ENCODE measurements around the gene DNTT.
A peak's percentile ranks its signal among the peaks of the same experiment; 100 is the strongest.

Gene DNTT

DNA sequence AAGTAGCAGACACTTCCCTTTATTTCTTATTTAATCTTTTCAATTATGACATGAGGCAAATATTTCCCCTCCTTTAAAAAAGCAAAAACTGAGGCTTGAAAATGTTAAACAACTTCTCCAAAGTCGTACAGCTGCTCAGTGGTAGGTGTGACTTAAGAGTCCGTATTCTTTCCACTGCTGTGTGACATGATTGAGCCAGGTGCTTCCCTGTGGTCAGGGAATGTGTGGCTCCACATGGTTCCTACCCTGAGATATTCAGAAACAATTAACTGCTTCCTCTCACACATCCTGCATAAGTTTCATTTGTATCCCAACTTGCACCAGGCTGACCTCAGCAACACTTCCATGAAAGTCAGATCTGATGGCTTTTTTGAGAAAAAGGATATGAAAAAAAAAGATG, 41.0 kb downstream of the DNTT start:
- no peak for DNase-seq (ENCODE audit: low read depth)

DNA sequence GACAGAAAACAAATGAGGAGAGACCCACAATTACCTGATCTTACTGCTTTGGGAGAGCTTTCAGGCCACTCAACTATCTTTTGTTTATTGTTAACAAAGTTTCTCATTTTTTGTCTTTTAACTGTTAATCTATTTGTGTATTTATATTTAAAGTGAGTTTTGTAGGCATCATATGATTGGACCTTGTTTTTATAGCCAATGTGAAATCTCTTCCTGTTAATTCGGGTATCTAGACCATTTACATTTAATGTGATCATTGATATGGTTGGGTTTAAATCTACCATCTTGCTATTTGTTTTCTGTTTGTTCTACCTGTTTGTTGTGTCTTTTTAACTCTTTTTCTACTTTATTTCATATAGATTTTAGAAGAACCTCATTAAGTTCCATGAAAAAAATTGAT, 42.1 kb downstream of the DNTT start:
- no peak for DNase-seq (ENCODE audit: low read depth)

DNA sequence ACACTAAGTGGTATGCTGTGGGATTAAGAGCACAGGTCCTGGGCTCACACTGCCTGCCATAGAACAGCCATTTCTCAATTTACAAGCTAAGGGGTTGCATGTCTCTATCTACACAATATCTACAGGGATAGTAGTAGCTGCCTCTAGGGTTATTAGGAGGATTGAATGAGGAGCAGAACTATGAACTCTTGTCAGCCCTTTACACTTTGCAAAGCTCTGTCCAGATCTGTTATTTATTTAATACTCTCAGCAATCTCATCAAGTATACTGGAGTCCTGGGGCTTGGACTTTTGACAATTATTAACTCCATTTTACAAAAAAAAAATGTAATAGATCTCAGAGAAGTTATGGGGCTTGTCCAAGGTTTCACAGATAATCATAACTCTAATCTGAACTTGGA, 47.8 kb downstream of the DNTT start:
- DNase-seq (ENCODE audit: low read depth), result no peak

DNA sequence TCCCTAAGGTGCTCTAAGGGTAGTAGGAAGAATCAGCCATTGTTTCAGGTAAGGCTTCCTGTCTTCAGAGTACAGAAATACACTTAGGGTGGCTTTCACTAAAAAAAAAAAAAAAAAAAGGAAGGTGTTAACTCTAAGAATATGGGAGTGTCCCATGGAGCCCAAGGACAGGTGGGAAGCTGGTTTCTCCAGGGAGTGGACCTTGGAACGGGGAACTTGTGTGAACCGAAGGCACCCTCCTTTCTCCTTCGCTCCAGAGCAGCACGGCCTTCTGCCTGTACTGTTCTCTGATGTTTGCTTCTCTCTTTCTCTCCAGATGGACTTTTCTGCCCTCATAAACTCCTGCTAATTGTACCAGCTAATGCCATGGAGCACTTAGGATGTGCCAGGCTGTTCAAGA, 48.3 kb downstream of the DNTT start:
- DNase-seq (ENCODE audit: low read depth), result no peak

DNA sequence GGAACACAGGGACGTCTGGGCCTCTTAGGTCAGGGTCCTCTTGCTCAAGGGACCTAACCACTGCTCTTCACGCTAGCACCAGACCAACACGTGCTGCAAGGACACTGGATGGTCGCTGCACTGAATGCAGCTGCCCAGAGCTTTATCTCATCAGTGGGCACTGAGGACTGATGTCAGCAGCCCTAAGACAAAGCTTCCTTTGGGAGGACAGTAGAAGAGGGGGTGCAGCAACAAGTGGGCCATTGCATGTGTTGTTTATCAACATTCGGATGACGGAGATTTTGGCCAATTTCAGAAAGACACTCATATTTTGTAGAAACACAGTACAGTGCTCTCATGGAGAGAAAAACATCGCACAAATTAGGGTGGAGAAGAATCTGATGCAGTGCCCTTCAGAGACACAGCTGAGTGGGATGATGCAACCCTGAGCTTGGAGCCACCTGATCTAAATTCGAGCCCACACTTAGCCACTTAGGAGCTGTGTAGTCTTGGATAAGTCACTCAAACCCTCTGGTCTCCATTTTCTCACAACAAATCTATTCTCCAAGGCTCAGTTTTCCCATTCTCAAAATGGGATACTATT, 52.9 kb downstream of the DNTT start:
- DNase-seq (ENCODE audit: low read depth), result no peak

DNA sequence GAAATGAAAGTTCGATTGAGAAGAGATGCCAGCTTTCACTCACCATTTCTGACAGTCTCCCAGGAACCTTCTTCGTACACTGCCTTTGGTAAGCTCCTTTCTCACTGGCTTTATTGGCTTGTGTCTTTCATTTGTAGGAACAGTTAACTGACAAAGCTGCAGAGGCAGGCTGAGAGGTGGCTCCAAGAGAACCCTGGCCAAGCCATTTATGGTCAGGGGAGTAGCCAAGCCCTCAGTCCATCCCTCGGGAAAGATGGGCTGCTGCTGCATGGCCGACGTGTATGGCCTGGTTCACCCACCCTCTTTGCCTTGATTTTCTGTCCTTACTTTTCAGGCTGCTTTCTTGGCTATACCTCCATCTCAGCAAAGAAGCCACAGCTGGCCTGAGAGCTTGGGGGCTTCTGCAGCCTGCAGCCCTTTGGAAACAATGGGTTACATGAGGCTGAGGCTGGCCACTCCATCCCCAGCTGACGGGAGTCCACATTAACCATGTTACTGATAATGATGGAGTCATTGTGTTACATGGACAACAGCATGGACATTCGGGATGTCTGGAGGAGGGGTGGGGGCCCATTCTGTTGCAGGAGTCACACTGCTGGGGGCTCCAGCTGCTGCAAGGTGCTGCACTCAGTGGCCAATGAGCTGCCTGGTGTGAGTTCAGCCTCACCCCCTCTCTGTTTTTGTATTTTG, 54.8 kb downstream of the DNTT start, which contains the start of gene OPALIN:
TSS of gene OPALIN (minus strand) at position 152 of the 690 bp plus-strand sequence. CDS start at position 46, 106 bp downstream.
- no peak for DNase-seq (ENCODE audit: low read depth)

DNA sequence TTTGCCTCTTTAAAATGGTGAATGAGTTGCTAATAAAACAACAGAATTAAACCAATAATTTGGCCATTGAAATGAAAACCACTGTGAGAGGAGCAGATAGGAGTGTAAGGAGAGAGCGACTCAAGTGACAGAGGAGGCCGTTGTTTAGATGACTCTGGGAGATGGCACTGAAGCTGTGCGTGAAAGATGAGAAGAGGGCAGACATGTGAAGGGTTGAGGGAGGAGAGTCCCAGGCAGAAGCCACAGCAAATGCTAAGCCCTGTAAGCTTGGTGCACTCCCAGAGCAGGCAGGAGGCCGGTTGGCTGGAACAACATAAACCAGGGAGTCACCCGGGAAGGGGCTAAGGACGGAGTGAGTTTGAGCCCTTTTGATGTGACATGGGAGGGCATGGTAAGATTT, 55.4 kb downstream of the DNTT start:
- DNase-seq (ENCODE audit: low read depth), result no peak

DNA sequence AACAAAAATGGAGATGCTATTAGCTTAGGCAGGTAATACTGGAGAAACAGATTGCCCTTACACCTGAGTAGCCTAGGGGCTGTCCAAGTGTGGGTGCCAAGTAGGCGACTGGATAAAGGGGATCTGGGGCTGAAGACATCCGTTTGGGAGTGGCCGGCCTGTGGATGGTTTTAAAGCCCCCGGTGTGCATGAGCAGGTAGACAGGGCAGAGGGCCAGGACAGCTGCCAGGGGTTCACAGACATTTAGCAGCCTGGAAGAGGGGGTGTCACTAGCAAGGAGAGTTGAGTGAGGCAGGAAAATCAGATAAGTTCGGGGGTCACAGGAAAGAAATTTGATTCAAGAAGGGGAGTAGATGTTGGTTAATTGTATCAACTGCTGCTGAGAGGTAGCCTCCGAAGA, 56.1 kb downstream of the DNTT start:
- DNase-seq (ENCODE audit: low read depth), result no peak

DNA sequence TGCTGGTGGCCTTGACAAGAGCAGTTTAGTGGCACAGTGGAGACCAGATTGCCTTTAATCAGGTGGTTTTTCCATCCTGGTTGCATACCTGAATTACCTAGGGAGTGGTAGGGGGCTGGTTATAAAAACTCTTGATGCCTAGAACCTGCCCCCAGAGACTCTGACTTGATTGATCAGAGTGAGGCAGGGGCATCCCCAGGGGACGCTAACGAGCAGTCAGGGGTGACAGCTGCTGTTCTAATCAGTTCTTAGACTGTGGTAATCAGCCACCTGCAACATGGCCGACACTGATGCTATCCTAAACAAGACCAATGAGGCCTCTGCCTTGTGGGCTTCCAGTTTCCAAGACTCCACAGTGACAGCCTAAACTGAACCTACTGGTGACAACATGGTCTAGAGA, 56.5 kb downstream of the DNTT start:
- no peak for DNase-seq (ENCODE audit: low read depth)

DNA sequence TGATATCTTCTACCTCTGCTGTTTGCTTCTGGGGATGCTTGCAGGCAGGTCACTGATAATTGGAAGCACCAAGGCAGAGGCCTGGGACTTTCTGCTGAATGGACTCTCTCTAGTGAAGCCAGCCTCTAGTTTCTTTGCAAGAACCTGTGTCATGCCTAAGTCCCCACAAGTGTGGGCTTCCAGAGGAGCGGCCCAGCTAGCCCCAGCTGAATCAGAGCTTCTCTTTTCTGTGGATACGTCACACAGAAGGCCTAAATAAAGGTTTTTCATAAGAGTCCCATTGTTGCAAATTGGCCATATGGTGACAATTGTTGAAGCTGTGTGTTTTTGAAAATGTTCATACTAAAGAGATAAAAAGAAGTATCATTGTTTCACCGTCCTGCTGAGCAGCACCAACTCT, 61.3 kb downstream of the DNTT start:
- DNase-seq (ENCODE audit: low read depth), result no peak

DNA sequence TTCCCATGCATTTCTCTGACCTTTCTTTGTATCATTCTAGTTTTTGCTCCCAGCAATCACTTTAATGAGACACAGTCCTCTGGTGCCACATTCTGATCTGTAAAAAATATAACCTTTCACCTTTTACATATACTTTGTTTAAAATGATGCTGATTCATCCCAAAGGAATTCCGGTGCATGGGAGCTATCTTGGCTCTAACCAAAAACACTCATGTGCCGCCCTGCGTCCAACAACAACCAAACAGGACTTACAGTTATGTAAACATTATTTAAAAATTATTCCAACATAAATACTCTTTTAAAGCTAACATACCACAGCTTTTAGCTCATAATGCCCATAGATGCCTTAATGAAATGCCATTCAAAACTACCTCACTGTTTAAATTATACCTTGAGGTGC, 62.3 kb downstream of the DNTT start:
- DNase-seq (ENCODE audit: low read depth), result no peak

DNA sequence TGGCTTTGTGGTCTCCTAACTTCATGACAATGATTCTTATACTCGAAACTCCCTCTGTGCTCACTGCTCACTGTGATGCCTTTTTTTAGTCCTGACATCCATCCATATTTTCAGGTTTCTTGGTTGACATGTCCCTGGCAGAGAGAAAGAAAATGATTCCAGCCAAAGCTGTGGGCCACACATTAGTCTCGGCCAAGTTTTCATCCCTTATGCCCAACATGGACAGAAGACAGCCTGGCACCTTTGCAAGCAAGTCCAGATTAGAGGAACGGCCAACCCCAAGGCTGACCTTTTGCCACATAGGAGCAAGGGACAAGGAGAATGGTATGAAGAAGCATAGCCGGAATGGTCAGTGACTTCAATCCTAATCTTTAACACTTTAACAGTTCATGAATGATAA, 63.2 kb downstream of the DNTT start:
- DNase-seq (ENCODE audit: low read depth), result no peak

DNA sequence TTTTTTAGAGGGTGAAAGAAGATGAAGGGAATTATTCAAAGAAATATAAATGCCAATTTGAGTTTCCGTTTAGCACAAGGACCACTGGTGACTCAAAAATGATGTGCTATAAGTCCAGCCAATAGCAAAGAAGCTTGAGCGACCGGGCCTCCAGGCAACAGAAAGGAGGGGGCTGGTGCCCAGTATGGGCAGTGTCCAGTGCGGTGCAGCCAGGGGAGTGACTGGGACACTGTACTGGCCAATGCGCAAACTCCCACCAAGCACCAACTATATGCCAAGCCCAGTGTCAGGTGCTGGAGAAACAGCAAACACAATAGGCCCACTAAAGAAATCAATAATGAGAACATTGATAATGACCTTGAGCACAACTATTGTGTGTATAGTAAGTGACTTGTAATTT, 64.7 kb downstream of the DNTT start:
- DNase-seq (ENCODE audit: low read depth), result no peak

DNA sequence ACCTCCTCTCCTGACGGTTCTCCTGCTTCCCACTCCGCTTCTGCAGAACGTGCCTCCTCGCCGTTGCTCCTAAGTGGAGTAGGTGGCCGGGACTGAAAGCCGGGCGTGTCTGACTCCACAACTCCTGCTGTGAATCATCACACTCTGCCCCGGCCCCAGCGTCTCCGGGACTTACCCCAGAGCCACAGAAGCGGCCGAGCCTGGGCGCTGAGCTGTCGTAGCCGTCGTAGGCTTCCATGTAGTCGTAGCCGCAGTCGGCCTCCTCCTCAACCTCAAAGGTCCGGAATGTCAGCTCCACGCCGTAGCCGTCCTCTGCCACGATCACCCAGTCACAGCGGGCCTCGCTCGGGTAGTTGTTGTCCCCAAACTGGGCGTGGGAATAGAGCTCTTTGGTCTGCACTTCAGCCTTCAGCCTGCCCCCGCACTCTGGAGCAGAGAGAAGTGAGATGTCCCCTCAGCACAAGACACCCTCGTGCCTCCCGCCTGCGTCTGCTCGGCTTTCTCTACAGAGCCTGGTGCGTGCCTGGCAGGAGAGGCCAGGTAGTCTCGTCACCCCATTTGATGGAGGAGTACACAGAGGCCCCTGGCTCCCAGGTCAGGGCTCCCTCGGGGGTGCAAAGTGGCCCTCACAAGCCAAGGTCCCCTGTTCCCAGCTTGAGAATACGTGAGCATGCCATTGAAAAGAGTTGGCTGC, 65.8 kb downstream of the DNTT start:
- DNase-seq (ENCODE audit: low read depth), result no peak

DNA sequence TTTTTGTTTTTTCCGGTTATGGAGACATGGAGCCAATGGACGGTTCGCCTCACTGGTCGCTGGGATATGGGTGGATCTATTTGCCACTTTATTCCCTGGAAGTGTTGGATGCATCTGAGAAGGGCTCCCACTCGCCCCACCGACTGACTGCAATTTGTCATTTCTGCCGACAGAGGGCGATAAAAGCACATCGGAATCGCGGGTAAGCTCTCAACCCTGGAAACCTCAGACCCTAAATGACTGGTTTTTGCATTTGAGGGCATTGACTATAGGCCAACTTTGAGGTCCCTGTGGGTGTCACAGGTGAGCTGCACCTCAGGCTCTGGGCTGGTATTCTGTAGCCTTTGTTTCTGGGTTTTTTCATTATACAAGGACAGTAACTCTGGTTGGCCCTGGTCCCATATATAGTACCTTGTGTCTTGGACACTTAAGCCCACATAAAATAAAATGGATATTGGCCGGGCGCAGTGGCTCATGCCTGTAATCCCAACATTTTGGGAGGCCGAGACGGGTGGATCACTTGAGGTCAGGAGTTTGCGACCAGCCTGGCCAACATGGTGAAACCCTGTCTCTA, 66.4 kb downstream of the DNTT start:
- no peak for DNase-seq (ENCODE audit: low read depth)

DNA sequence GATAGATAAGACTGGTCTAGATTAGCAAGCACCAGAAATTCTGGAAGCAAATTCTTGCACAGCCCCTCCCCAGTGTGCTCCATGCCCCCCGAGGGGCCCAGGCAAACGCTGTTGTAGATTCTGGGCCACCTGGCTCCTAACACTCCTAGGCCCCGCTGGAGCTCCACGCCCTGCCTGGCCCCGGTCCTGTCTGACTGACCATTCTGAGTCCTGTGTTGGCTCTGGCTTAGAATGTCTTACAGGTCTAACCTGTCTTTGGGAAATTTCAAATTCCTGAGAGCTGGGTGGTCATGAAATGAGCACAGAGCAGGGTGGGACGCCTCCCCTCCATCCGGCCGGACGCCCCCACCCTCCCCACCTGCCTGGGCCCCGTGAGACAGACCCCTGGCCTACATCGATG, 67.1 kb downstream of the DNTT start:
- no peak for DNase-seq (ENCODE audit: low read depth)

DNA sequence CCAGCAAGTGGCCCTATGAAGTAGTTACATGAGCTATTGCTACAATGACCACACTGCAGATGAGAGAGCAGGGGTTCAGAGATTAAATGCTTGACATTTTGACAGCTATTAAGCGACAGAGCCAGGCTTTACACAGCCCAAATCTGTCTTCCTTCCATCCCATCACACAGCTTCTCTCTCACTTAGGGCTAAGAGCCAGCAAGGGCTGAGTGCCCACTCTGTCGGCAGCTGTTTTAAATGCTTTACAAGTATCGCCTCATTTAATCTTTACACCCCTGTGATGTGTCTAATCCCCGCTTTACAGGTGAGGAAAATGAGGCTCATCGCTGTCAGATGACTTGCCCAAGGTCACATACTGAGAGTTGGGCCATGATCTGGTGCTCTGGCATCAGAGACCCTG, 69.8 kb downstream of the DNTT start:
- no peak for DNase-seq (ENCODE audit: low read depth)

DNA sequence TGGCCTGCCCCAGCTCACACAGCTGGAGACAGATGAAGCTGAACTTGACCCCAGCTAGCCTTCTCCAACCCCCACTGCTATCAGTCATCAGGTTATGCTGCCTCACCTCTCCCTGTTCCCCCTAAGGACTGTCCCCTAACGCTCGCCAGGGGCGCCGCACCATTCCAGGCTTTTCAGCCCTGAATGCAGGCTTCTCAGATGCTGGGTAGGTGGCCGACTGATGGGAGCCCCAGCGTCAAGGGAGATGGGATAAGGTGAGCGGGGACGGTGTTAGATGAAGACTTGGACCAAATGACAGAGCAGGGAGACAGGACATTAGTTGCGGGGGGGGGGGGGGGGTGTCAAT, 70.4 kb downstream of the DNTT start:
- DNase-seq (ENCODE audit: low read depth), result no peak

DNA sequence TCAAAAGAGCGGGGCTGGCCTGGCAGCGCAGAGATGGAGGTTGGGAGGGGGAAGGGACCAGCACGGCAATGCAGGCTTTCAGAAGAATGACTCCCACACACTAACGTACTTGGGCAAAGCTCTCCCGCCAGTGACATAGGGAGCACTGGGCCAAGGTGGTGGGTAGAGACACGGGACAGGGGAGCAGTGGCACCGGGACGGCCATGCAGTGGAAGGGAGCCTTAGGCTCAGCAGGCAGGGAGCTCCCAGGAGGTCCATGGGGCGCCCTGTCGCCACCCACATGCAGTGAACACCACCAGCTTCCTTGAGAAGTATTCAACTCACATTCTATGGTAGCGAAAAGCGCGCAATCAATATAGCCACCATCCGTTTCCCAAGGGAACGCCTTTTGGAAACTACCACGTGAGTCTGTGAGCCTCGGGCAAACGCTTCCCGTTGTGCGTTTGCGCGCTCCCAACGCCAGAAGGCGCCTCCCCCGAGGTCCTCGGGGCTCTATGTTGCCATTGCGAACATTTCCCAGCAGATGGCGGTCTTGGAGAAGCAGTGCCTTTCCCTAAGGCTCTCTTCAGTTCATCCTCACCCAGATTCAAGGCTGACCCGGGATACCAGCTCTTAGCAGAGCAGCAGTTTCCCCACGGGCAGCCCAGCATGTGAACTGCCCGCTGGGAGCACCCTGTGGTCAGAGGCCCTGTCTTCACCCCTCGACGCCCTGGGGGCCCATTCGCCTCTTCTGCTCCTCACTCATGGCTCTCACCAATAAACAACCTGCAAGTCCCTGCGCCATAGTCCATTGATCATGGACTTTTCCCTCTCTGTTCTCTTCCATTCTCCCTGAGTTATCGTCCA, 71.0 kb downstream of the DNTT start:
- peak; percentile 21 for DNase-seq (ENCODE audit: low read depth)

DNA sequence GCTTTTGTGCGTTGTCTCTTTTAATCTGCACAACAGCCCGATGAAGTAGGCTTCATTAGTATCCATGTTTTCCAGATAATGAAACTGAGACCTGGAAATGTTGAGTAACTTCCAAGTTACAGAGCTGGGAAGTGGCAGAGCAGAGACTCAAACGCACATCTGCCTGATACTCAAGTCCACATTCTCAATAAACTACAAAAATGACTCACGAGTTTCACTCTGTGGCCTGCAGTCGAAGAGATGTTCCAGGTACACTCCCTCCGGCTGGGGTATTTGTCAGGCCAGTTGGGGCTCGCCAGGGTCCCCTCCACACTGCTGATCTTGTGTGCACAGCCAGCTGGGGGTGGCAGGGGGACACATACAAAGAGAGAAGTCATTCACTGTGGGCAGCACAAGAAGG, 72.2 kb downstream of the DNTT start:
- no peak for DNase-seq (ENCODE audit: low read depth)

DNA sequence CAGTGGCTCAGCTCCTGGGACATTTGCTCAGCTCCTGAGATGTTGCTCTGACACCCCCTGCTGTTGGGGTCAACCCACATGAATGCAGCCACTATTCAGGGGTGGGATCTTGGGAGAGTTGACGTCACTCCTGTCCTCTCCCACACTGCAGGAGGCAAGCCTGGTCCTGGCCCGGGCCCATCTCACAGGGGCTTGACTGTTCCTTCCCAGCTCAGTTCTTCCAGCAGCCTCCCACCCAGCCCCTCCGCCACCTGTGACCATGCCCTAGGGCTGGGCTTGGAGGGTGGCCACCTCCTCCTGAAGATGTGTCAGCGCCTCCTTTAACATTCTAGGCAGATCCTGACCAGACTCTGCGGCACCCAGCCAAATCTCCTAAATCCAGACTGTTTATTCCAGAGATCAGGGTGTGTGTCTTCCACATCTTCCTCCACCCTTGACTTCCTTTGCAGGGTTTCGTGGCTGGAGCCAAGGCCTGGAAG, 73.6 kb downstream of the DNTT start:
- DNase-seq (ENCODE audit: low read depth), result no peak

DNA sequence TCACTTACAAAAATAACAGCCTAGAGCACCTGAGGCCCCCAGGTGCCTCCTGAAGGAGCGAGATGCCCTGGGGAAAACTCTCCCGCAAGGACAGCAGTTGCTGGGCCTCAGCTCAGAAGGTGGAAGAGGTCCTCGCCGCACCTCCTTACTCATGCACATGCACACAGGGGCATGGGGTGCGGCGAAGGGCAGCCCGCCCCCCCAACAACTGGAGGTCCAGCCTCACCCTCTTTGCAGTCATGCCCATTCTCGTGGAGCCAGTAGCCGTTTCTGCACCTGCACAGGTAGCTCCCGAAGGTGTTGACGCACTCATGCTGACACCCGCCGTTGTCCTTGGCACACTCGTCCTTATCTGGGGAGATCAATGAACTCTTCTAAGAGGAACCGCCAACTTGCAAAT, 74.5 kb downstream of the DNTT start:
- DNase-seq (ENCODE audit: low read depth), result no peak

All from T-helper 22 cell (primary cell).